ENCODE data around the gene FNDC5.

- TF ChIP-seq RAD21 (conservative IDR thresholded peaks at IDR 0.05 in 1 of 2, IDR thresholded peaks at IDR 0.05 in 1 of 2) (no peak), CTCF (IDR thresholded peaks at IDR 0.05) (no peak)
These were observed 7.4 kb downstream of the FNDC5 start for GRCh38 chr1:32863218-32863880.
